T47D (cell line): ENCODE data around the gene NUMB.
"Not testable (repeated sequence)": the region's sequence is repeated elsewhere in the genome, so short reads cannot be mapped to it uniquely, and the experiment has no call there.

Experiments
- DNase-seq, 2 experiments: peaks; one replicate each; pipeline versions ENCODE4 v3.0.0 to v3.0.0-alpha.2; 2011 to 2012; ENCODE audit warnings: low read depth in 1 of 2, low spot score in 1 of 2
- JUND ChIP-seq: IDR thresholded peaks from 2 replicates; pipeline ENCODE4 v1.6.1; 2012; ENCODE audit warnings: low read depth
- in situ Hi-C: cut with HindIII; loops from 2 replicates; pipeline ENCODE4 v1.10.0; 2016; ENCODE audit warnings: low sequenced_read_pairs, low pct_unique_long_range_greater_than_20kb

NUMB gene

DNA sequence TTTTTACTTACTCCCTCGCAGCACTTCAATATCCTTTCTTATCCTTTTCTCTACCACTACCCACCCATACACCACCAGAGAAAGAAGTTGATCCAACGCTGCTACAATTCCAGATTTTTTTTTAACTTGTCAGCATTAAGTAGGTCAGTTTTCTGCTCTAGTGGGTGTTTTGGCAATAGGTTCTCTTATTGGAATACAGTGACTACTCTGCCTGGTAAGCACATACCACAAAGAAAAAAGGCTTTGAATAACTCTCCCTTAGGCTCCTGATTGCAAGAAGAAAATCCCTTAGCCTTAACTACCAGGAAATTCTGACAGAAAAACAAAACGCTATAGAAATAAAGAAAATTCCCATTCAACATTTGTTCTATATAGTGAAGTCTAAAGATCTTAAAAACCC is 72.0 kb downstream of the NUMB start:
- no peak for TF ChIP-seq JUND
- no peak for DNase-seq
- in situ Hi-C loops, result no loop called here

- in situ Hi-C loops, DNase-seq: not testable (repeated sequence)
These were observed 73.3 kb downstream of the NUMB start for GRCh38 chr14:73385021-73385420.

DNA sequence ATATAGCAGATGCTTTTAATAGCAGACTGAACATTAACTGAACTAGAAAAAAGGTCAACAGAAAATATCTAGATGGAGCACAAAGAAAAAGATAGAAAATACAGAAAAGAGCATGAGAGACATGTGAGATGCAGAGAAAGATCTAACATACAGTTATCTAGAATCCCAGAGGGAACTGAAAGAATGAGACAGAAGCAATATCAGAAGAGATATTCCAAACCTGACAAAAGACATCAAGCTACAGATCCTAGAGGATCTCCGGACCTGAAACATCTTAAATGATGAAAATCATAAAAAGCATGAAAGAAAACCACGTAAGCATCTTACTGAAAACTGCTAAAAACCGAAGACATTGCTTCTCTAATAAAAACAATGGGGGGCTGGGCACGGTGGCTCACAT is 75.0 kb downstream of the NUMB start:
- TF ChIP-seq JUND, result no peak
- no peak for DNase-seq
- in situ Hi-C loops, result no loop called here

DNA sequence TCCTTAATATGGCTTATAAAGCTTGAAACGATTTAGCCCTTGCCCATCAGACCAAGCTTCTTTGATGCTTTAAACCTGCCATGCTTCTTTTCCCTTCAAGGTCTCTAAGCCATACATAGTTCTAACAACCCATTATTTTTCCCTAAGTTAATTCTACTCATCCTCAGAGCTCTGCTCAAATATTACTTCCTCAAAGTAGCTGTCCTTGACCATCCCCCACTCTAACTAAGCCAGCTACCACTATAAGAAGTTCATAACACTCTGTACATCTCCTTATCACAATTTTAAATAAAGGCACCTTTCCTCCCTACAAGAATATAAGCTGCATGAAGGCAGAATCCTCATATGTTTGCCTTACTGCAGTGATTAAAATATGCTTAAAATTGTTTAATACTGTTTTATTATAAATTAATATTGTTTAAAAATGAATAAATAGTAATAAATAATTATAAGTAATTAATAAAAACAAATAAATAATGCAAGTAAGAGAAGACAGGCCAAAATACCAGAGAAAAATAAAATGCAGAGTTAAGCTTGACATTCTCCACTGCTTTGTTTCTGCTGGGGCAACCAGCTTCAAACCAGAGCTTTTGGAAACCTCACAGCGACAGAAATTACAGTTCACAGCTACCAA is 76.8 kb downstream of the NUMB start:
- in situ Hi-C loops, result no loop called here
- no peak for TF ChIP-seq JUND
- no peak for DNase-seq

DNA sequence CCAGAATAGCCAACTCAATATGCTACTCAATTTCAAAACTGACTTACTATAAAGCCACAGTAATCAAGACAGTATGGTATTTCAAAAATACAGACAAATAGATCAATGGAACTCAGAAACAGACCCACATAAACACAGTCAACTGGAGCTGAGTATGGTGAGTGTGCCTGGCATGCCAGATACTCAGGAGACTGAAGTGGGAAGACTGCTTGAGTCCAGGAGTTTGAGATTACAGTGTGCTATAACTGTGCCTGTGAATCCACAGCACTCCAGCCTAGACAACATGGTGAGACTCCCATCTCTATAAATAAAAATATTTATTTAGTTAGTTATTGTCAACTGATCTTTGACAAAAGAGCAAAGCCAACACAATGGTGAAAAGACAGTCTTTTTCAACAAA is 81.8 kb downstream of the NUMB start:
- TF ChIP-seq JUND, result no peak
- in situ Hi-C loops, result no loop called here
- no peak for DNase-seq

- no peak for TF ChIP-seq JUND
- in situ Hi-C loops, result no loop called here
- no peak for DNase-seq
These were observed 82.5 kb downstream of the NUMB start for GRCh38 chr14:73375861-73376260.

DNA sequence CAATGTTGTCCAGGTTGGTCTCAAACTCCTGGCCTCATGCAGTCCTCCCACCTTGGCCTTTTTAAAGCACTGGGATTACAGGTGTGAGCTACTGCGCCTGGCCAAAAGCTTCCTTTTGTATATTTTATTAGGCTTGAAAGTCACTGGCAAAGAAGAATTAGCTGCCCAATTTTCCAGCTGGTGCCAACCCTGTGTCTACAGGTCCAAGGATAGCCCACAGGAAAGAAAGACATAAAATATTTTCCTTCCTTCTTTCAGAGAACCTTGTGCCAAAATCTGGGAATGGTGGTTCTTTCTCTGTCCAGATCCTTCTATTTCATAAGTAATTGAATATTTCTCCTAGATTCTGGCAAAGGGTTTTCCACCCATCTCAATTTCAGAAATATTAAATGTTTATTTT is 84.1 kb downstream of the NUMB start:
- no peak for DNase-seq
- in situ Hi-C loops, result no loop called here
- no peak for TF ChIP-seq JUND

DNA sequence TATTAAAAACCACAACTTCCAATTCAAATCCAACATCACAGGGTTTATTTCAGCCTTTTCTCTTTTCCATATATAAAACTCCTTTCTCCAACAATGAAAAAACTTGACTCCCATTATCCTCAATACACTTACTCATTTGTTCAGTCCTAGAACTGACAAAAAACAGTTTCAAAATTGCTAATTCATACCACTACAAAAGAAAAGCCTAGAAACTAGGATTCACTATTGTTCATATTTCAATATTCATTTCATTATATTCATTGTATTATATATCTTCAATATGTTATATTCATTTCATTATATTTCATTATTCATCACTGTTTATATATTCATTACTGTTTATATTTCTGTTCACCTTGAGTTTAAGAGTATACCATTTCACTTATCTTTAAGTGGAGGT is 85.8 kb downstream of the NUMB start:
- TF ChIP-seq JUND, result no peak
- DNase-seq, result no peak
- in situ Hi-C loops, result no loop called here

- in situ Hi-C loops, result no loop called here
- DNase-seq, result no peak
- no peak for TF ChIP-seq JUND
These were observed 87.8 kb downstream of the NUMB start for GRCh38 chr14:73370561-73370960.

DNA sequence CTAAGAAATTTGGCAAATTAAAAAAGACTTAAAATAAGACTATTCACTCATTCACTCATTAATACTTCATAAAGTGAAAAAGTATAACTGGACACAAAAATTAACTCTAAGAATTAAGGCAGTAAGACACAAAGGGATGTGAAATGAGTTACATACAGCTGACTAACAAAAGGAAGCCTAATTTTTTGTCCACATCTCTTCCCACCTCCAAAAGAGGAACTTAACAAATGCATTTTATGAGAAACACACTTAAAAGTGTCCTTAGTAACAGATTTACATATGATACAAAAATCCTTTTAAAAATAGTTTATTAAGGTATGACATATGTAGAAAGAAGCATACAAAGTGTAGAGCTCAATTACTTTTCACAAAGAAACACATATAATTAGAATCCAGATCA is 88.9 kb downstream of the NUMB start:
- TF ChIP-seq JUND, result no peak
- in situ Hi-C loops, result no loop called here
- no peak for DNase-seq

GRCh38 chr14:73368616-73369015 is 89.7 kb downstream of the NUMB start:
- DNase-seq, result no peak
- no peak for TF ChIP-seq JUND
- in situ Hi-C loops, result no loop called here

DNA sequence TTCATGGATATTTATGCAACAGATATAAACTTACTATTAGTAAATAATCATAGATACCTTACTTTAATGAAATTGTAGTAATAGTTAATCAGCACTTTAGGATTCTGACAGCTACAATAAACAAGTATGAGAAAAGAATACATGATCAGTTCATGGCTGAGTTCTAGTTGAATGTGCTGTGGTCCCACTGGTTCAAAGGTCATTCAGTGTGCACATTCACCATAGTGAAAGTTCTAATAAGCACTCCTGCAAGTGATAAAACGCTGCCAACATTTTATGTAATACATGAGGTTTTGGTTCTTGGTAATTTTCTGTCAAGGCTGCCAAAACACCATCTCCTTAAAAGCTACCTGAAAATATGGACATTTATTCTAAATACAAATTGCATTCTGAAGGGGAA is 92.6 kb downstream of the NUMB start:
- in situ Hi-C loops, result no loop called here
- DNase-seq, result no peak
- no peak for TF ChIP-seq JUND

DNA sequence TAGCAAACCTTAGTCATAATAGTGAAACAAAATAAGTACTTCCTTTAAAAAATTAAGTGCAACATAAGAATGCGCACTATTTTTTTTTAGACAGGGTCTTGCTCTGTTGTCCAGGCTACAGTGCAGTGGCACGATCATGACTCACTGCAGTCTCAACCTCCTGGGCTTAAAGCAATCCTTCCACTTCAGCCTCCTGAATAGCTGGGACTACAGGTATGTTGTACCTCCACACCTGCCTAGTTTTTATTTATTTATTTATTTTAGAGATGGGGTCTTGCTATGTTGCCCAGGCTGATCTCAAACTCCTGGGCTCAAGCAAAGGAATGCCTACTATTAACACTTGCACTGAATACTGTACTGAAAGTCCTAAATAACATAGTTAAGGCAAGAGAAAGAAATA is 93.8 kb downstream of the NUMB start:
- in situ Hi-C loops, result no loop called here
- no peak for TF ChIP-seq JUND

GRCh38 chr14:73359445-73359844 is 98.9 kb downstream of the NUMB start:
- in situ Hi-C loops, result no loop called here
- TF ChIP-seq JUND, result no peak

More for the DNA sequence above, 93.8 kb downstream of the NUMB start:
- DNase-seq, result no peak

More at GRCh38 chr14:73359445-73359844, 98.9 kb downstream of the NUMB start:
- DNase-seq, result no peak
